ENCODE measurements around the gene ICE1. TPM values are rescaled to one million over a fixed set of nuclear protein-coding genes. Genes with fewer than 3 reads are reported as not detected.
A peak's percentile ranks its signal among the peaks of the same experiment; 100 is the strongest.

Gene ICE1
- total RNA-seq, 1 experiment from 2014 or later = 68.4 TPM

- H3K4me2 ChIP-seq = no peak overlapping the region
- H3K9me3 ChIP-seq (ENCODE audit: insufficient read depth, low read depth) = no peaks in the 10 kb centered on the region
- H2AFZ ChIP-seq = no peak overlapping the region
- no peak for DNase-seq
- peaks cover 8% of the 10 kb centered on the region; the same call in 1 of the 2 replicates for H3F3A ChIP-seq (ENCODE audit: insufficient read depth, low read depth)
- H3K27ac ChIP-seq = no peak overlapping the region
- intact Hi-C loops (cut with micrococcal nuclease; ENCODE audit: unreplicated experiment) = no loop called here
- no TSS peak for BruUV-seq (replicated peaks)
- H3K27me3 ChIP-seq (ENCODE audit: insufficient read depth, low read depth) = no peaks in the 10 kb centered on the region
- no peaks in the 10 kb centered on the region for H3K36me3 ChIP-seq (ENCODE audit: low read depth)
- TF ChIP-seq, protein P1, sequence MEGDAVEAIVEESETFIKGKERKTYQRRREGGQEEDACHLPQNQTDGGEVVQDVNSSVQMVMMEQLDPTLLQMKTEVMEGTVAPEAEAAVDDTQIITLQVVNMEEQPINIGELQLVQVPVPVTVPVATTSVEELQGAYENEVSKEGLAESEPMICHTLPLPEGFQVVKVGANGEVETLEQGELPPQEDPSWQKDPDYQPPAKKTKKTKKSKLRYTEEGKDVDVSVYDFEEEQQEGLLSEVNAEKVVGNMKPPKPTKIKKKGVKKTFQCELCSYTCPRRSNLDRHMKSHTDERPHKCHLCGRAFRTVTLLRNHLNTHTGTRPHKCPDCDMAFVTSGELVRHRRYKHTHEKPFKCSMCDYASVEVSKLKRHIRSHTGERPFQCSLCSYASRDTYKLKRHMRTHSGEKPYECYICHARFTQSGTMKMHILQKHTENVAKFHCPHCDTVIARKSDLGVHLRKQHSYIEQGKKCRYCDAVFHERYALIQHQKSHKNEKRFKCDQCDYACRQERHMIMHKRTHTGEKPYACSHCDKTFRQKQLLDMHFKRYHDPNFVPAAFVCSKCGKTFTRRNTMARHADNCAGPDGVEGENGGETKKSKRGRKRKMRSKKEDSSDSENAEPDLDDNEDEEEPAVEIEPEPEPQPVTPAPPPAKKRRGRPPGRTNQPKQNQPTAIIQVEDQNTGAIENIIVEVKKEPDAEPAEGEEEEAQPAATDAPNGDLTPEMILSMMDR (conservative IDR thresholded peaks at IDR 0.05) = no peak
- TF ChIP-seq EZH2 (IDR thresholded peaks at IDR 0.05; ENCODE audit: low read depth) = no peak
- ChIA-PET POLR2A (ENCODE audit: unreplicated experiment) (no interaction called here), CTCF (no interaction called here)
- peaks cover 17% of the 10 kb centered on the region for H3K4me1 ChIP-seq (replicated peaks; ENCODE audit: insufficient read depth)
- H3K4me3 ChIP-seq = no peak overlapping the region
- H3K9me2 ChIP-seq (ENCODE audit: insufficient read depth) = no peaks in the 10 kb centered on the region
- H3K79me2 ChIP-seq (ENCODE audit: low read depth) = peaks cover 4% of the 10 kb centered on the region
- H4K20me1 ChIP-seq (ENCODE audit: insufficient read depth) = no peaks in the 10 kb centered on the region
Observed at GRCh38 chr5:5418006-5418405, 4.5 kb upstream of the ICE1 start.

- ChIA-PET POLR2A (ENCODE audit: unreplicated experiment) (no interaction called here), CTCF (interaction anchor here (0.6 to 0.7 kb wide), 3 partner anchors 215 to 549 kb away, joined by 3 to 4 read pairs (median 3); no protein-coding TSS in a partner anchor)
Observed at GRCh38 chr5:5418764-5419163, 3.7 kb upstream of the ICE1 start.

DNA sequence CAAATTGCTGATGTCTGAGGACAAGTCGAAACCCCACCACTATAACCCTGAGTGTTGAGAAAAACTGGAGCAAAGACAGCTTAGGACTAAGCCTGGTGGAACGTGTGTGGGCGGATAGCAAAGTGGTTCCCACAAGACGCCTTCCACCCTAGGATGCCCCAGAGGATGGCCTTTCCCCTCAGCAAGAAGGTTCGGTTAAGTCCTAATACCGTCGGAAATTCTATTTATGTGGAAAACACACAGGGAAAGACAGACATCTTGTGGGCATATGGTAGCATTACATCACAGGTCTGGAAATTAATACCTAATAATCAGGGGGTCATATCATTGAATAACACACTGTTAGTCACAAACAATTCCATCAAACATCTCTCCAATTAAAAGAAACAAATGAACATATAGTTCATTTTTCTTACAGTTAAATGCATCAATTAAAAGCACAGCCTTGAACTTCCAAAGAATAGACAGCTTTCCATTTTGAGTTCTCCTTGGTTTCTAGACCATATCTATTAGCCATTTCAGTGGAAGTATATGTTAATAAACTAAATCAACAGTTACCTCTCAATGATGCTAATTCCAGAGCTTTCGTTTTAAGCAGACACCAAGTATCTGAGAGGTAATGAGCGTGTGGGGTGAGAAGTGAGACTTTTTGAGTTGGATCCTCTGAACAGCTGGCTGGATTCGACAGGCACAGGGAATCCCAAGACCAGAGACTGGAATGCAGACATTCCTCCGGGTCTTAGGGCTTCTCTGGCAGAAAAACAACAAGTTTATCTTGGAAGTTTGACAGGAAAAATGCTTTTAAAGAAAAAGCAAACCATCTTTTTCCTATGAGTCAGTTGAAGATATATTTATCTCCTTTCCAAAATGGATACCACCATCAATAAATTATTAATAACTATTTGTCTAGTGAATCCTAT is 2.9 kb upstream of the ICE1 start:
- Histone ChIP-seq H3K36me3 (ENCODE audit: low read depth) (no peaks in the 10 kb centered on the region), H2AFZ (no peak overlapping the region)

More at GRCh38 chr5:5418764-5419163, 3.7 kb upstream of the ICE1 start:
- no peaks in the 10 kb centered on the region for H3K9me2 ChIP-seq (ENCODE audit: insufficient read depth)
- no peak overlapping the region for H3K4me2 ChIP-seq
- no peaks in the 10 kb centered on the region for H3K27me3 ChIP-seq (ENCODE audit: insufficient read depth, low read depth)
- DNase-seq = no peak
- TF ChIP-seq, protein P1 (conservative IDR thresholded peaks at IDR 0.05) = no peak
- TF ChIP-seq EZH2 (IDR thresholded peaks at IDR 0.05; ENCODE audit: low read depth) = no peak
- H4K20me1 ChIP-seq (ENCODE audit: insufficient read depth) = peaks cover 5% of the 10 kb centered on the region; the same call in 1 of the 2 replicates
- H3K9me3 ChIP-seq (ENCODE audit: insufficient read depth, low read depth) = no peaks in the 10 kb centered on the region
- peaks cover 21% of the 10 kb centered on the region for H3K4me1 ChIP-seq (replicated peaks; ENCODE audit: insufficient read depth)
- no TSS peak for BruUV-seq (replicated peaks)
- no peak overlapping the region for H3K4me3 ChIP-seq
- peaks cover 8% of the 10 kb centered on the region; the same call in 1 of the 2 replicates for H3F3A ChIP-seq (ENCODE audit: insufficient read depth, low read depth)
- no peaks in the 10 kb centered on the region for H3K36me3 ChIP-seq (ENCODE audit: low read depth)
- intact Hi-C loops (cut with micrococcal nuclease; ENCODE audit: unreplicated experiment) = loop anchor here (1.0 kb wide), 5 partner anchors 24 to 550 kb away; no protein-coding TSS in a partner anchor
- peaks cover 12% of the 10 kb centered on the region for H3K79me2 ChIP-seq (ENCODE audit: low read depth)
- no peak overlapping the region for H2AFZ ChIP-seq
- no peak overlapping the region for H3K27ac ChIP-seq

More for the DNA sequence above, 2.9 kb upstream of the ICE1 start:
- H3K4me3 ChIP-seq = no peak overlapping the region
- H3K4me1 ChIP-seq (replicated peaks; ENCODE audit: insufficient read depth) = peaks cover 29% of the 10 kb centered on the region
- H3K79me2 ChIP-seq (ENCODE audit: low read depth) = peaks cover 20% of the 10 kb centered on the region
- CTCF ChIA-PET = interaction anchor here (0.5 to 1.0 kb wide), 4 partner anchors 216 to 1554 kb away, joined by 3 to 4 read pairs (median 4); no protein-coding TSS in a partner anchor
- peak; percentile 42 to 67 for DNase-seq
- H3K9me2 ChIP-seq (ENCODE audit: insufficient read depth) = no peaks in the 10 kb centered on the region
- H3K4me2 ChIP-seq = no peak overlapping the region; the same call in 1 of the 2 replicates
- H4K20me1 ChIP-seq (ENCODE audit: insufficient read depth) = peaks cover 13% of the 10 kb centered on the region
- TF ChIP-seq, protein P1 (conservative IDR thresholded peaks at IDR 0.05) = peak; percentile 94
- no peak for TF ChIP-seq EZH2 (IDR thresholded peaks at IDR 0.05; ENCODE audit: low read depth)
- H3K27ac ChIP-seq = no peak overlapping the region
- H3K27me3 ChIP-seq (ENCODE audit: insufficient read depth, low read depth) = no peaks in the 10 kb centered on the region
- intact Hi-C loops (cut with micrococcal nuclease; ENCODE audit: unreplicated experiment) = loop anchor here (1.0 to 10.0 kb wide), 8 partner anchors 25 to 958 kb away; partner anchors contain the start of gene MED10
- no peaks in the 10 kb centered on the region for H3K9me3 ChIP-seq (ENCODE audit: insufficient read depth, low read depth)
- H3F3A ChIP-seq (ENCODE audit: insufficient read depth, low read depth) = peaks cover 8% of the 10 kb centered on the region; the same call in 1 of the 2 replicates
- no TSS peak for BruUV-seq (replicated peaks)
- POLR2A ChIA-PET (ENCODE audit: unreplicated experiment) = interaction anchor here (0.6 kb wide), 2 partner anchors 12 to 1309 kb away, joined by 3 to 6 read pairs; no protein-coding TSS in a partner anchor
